Neutrophil (primary cell): ENCODE measurements around the gene TSHZ3.

Experiments used
- H3K27ac ChIP-seq: fragments of 200-600 bp; sonication (generic); 2 replicates; pipeline ENCODE4 v1.5.1; 2016; ENCODE audit warnings: mild to moderate bottlenecking, moderate library complexity
- H3K27me3 ChIP-seq: fragments of 200-600 bp; sonication (generic); 2 replicates; pipeline ENCODE4 v1.6.0; 2016; ENCODE audit warnings: mild to moderate bottlenecking
- H3K36me3 ChIP-seq: fragments of 200-600 bp; sonication (generic); 2 replicates; pipeline ENCODE4 v1.5.1; 2017
- H3K4me1 ChIP-seq, 2 experiments: fragments of 200-600 bp in 1 of 2; sonication (generic) in 1 of 2; 1 replicate in 1 of 2; 2 replicates in 1 of 2; pipeline versions ENCODE4 v1.5.1 to v1.6.1; 2013 to 2016; ENCODE audit warnings: low read depth in 1 of 2, low read length in 1 of 2, mild to moderate bottlenecking in 1 of 2, moderate library complexity in 1 of 2; ENCODE audit not compliant: control insufficient read depth in 1 of 2, insufficient read depth in 1 of 2
- H3K4me3 ChIP-seq, 2 experiments: fragments of 200-600 bp in 1 of 2; sonication (generic) in 1 of 2; 1 replicate in 1 of 2; 2 replicates in 1 of 2; pipeline ENCODE4 v1.5.1; 2013 to 2016; ENCODE audit warnings: low read depth in 1 of 2, low read length in 1 of 2, mild to moderate bottlenecking in 1 of 2, moderate library complexity in 1 of 2
- H3K9me3 ChIP-seq: fragments of 200-600 bp; sonication (generic); 2 replicates; pipeline ENCODE4 v1.5.1; 2016
- CTCF ChIP-seq: fragments of 200-600 bp; sonication (generic); IDR thresholded peaks from 2 replicates; pipeline ENCODE4 v1.5.1; 2016; ENCODE audit warnings: antibody characterized with exemption

Gene TSHZ3

GRCh38 chr19:31279436-31279765 lies 69.8 kb downstream of the TSHZ3 start:
- Histone ChIP-seq H3K4me1 (no peaks in the 10 kb centered on the region), H3K27me3 (no peaks in the 10 kb centered on the region), H3K4me3 (no peak overlapping the region), H3K9me3 (no peaks in the 10 kb centered on the region), H3K36me3 (peaks cover 35% of the 10 kb centered on the region), H3K27ac (no peak overlapping the region)
- TF ChIP-seq CTCF = no peak

- H3K4me1 ChIP-seq = no peaks in the 10 kb centered on the region
- no peak overlapping the region for H3K4me3 ChIP-seq
- no peaks in the 10 kb centered on the region for H3K9me3 ChIP-seq
- H3K27ac ChIP-seq = no peak overlapping the region
- no peaks in the 10 kb centered on the region for H3K27me3 ChIP-seq
- H3K36me3 ChIP-seq = peaks cover 35% of the 10 kb centered on the region
- TF ChIP-seq CTCF = no peak
These were observed 70.4 kb downstream of the TSHZ3 start for GRCh38 chr19:31278555-31279435.

GRCh38 chr19:31277516-31277915 lies 71.7 kb downstream of the TSHZ3 start:
- peaks cover 35% of the 10 kb centered on the region for H3K36me3 ChIP-seq
- H3K4me3 ChIP-seq = no peak overlapping the region
- H3K4me1 ChIP-seq = no peaks in the 10 kb centered on the region
- no peak for TF ChIP-seq CTCF
- no peaks in the 10 kb centered on the region for H3K27me3 ChIP-seq
- H3K27ac ChIP-seq = no peak overlapping the region
- no peaks in the 10 kb centered on the region for H3K9me3 ChIP-seq

- Histone ChIP-seq H3K4me3 (no peak overlapping the region), H3K9me3 (no peaks in the 10 kb centered on the region)
- no peak for TF ChIP-seq CTCF
These were observed 72.4 kb downstream of the TSHZ3 start for GRCh38 chr19:31276831-31277230.

GRCh38 chr19:31275068-31275334 lies 74.2 kb downstream of the TSHZ3 start:
- H3K4me1 ChIP-seq = no peaks in the 10 kb centered on the region
- H3K36me3 ChIP-seq = peaks cover 35% of the 10 kb centered on the region
- H3K27ac ChIP-seq = peak overlapping the region; percentile 2
- TF ChIP-seq CTCF = no peak
- no peaks in the 10 kb centered on the region for H3K27me3 ChIP-seq
- H3K4me3 ChIP-seq = no peak overlapping the region
- no peaks in the 10 kb centered on the region for H3K9me3 ChIP-seq

More at GRCh38 chr19:31276831-31277230, 72.4 kb downstream of the TSHZ3 start:
- Histone ChIP-seq H3K4me1 (no peaks in the 10 kb centered on the region), H3K27ac (no peak overlapping the region), H3K36me3 (peaks cover 35% of the 10 kb centered on the region), H3K27me3 (no peaks in the 10 kb centered on the region)
